ENCODE measurements around the gene CDY2A. TPM values are rescaled to one million over a fixed set of nuclear protein-coding genes. Genes with fewer than 3 reads are reported as not detected.
"Not testable (repeated sequence)": the region's sequence is repeated elsewhere in the genome, so short reads cannot be mapped to it uniquely, and the experiment has no call there.

Gene CDY2A
- polyA plus RNA-seq = not detected

GRCh38 chrY:18025487-18025886 lies at the start of gene CDY2A:
TSS of gene CDY2A (plus strand) at chrY:18025787. CDS start at chrY:18026115, 328 bp downstream.
- H3K4me3 ChIP-seq (ENCODE audit: low read depth in 1 of 2, low read length in 2 of 2); H3K27ac ChIP-seq (ENCODE audit: low read depth in 2 of 2, low read length in 1 of 2); H3K36me3 ChIP-seq (ENCODE audit: control insufficient read depth in 2 of 2, insufficient read depth in 2 of 2, low read length in 1 of 2); H3K27me3 ChIP-seq (ENCODE audit: control insufficient read depth in 1 of 2, insufficient read depth in 2 of 2, low read length in 2 of 2); H3K9me3 ChIP-seq (ENCODE audit: control insufficient read depth in 2 of 2, insufficient read depth in 1 of 2, low read depth in 1 of 2, low read length in 1 of 2); H3K4me1 ChIP-seq (ENCODE audit: control insufficient read depth in 2 of 2, insufficient read depth in 2 of 2, low read length in 1 of 2): not testable (repeated sequence)
- 50% methylated on average over 1 of the region's 2 CpGs; no CpG with 5 or more reads in 1 of the 2 donors for WGBS, 2 donors

- not testable (repeated sequence) for H3K27me3 ChIP-seq (ENCODE audit: control insufficient read depth in 1 of 2, insufficient read depth in 2 of 2, low read length in 2 of 2); H3K4me3 ChIP-seq (ENCODE audit: low read depth in 1 of 2, low read length in 2 of 2); H3K4me1 ChIP-seq (ENCODE audit: control insufficient read depth in 2 of 2, insufficient read depth in 2 of 2, low read length in 1 of 2); H3K36me3 ChIP-seq (ENCODE audit: control insufficient read depth in 2 of 2, insufficient read depth in 2 of 2, low read length in 1 of 2); H3K27ac ChIP-seq (ENCODE audit: low read depth in 2 of 2, low read length in 1 of 2); H3K9me3 ChIP-seq (ENCODE audit: control insufficient read depth in 2 of 2, insufficient read depth in 1 of 2, low read depth in 1 of 2, low read length in 1 of 2)
- no CpG with 5 or more reads among the region's 3 CpGs for WGBS, 2 donors
These were observed 28.0 kb upstream of the CDY2A start for GRCh38 chrY:17997586-17997985.

- H3K9me3 ChIP-seq (ENCODE audit: control insufficient read depth in 2 of 2, insufficient read depth in 1 of 2, low read depth in 1 of 2, low read length in 1 of 2); H3K36me3 ChIP-seq (ENCODE audit: control insufficient read depth in 2 of 2, insufficient read depth in 2 of 2, low read length in 1 of 2); H3K27ac ChIP-seq (ENCODE audit: low read depth in 2 of 2, low read length in 1 of 2); H3K4me1 ChIP-seq (ENCODE audit: control insufficient read depth in 2 of 2, insufficient read depth in 2 of 2, low read length in 1 of 2); H3K27me3 ChIP-seq (ENCODE audit: control insufficient read depth in 1 of 2, insufficient read depth in 2 of 2, low read length in 2 of 2); H3K4me3 ChIP-seq (ENCODE audit: low read depth in 1 of 2, low read length in 2 of 2): not testable (repeated sequence)
- WGBS, 2 donors = no CpG with 5 or more reads among the region's 2 CpGs
These were observed 27.3 kb upstream of the CDY2A start for GRCh38 chrY:17998266-17998665.

GRCh38 chrY:18023897-18024296 lies 1.7 kb upstream of the CDY2A start:
- not testable (repeated sequence) for H3K27ac ChIP-seq (ENCODE audit: low read depth in 2 of 2, low read length in 1 of 2); H3K4me1 ChIP-seq (ENCODE audit: control insufficient read depth in 2 of 2, insufficient read depth in 2 of 2, low read length in 1 of 2); H3K36me3 ChIP-seq (ENCODE audit: control insufficient read depth in 2 of 2, insufficient read depth in 2 of 2, low read length in 1 of 2); H3K27me3 ChIP-seq (ENCODE audit: control insufficient read depth in 1 of 2, insufficient read depth in 2 of 2, low read length in 2 of 2); H3K9me3 ChIP-seq (ENCODE audit: control insufficient read depth in 2 of 2, insufficient read depth in 1 of 2, low read depth in 1 of 2, low read length in 1 of 2); H3K4me3 ChIP-seq (ENCODE audit: low read depth in 1 of 2, low read length in 2 of 2)
- no CpG with 5 or more reads among the region's 2 CpGs for WGBS, 2 donors

- H3K9me3 ChIP-seq (ENCODE audit: control insufficient read depth in 2 of 2, insufficient read depth in 1 of 2, low read depth in 1 of 2, low read length in 1 of 2); H3K36me3 ChIP-seq (ENCODE audit: control insufficient read depth in 2 of 2, insufficient read depth in 2 of 2, low read length in 1 of 2); H3K27ac ChIP-seq (ENCODE audit: low read depth in 2 of 2, low read length in 1 of 2); H3K4me1 ChIP-seq (ENCODE audit: control insufficient read depth in 2 of 2, insufficient read depth in 2 of 2, low read length in 1 of 2); H3K27me3 ChIP-seq (ENCODE audit: control insufficient read depth in 1 of 2, insufficient read depth in 2 of 2, low read length in 2 of 2); H3K4me3 ChIP-seq (ENCODE audit: low read depth in 1 of 2, low read length in 2 of 2): not testable (repeated sequence)
- no CpG with 5 or more reads among the region's 1 CpG for WGBS, 2 donors
These were observed 3.3 kb downstream of the CDY2A start for GRCh38 chrY:18028845-18029244.

- WGBS, 2 donors = no CpG with 5 or more reads among the region's 3 CpGs
- H3K27me3 ChIP-seq (ENCODE audit: control insufficient read depth in 1 of 2, insufficient read depth in 2 of 2, low read length in 2 of 2); H3K27ac ChIP-seq (ENCODE audit: low read depth in 2 of 2, low read length in 1 of 2); H3K4me3 ChIP-seq (ENCODE audit: low read depth in 1 of 2, low read length in 2 of 2); H3K36me3 ChIP-seq (ENCODE audit: control insufficient read depth in 2 of 2, insufficient read depth in 2 of 2, low read length in 1 of 2); H3K4me1 ChIP-seq (ENCODE audit: control insufficient read depth in 2 of 2, insufficient read depth in 2 of 2, low read length in 1 of 2); H3K9me3 ChIP-seq (ENCODE audit: control insufficient read depth in 2 of 2, insufficient read depth in 1 of 2, low read depth in 1 of 2, low read length in 1 of 2): not testable (repeated sequence)
These were observed 4.6 kb downstream of the CDY2A start for GRCh38 chrY:18030178-18030577.

GRCh38 chrY:18034100-18034814 lies 8.7 kb downstream of the CDY2A start:
- not testable (repeated sequence) for H3K9me3 ChIP-seq (ENCODE audit: control insufficient read depth in 2 of 2, insufficient read depth in 1 of 2, low read depth in 1 of 2, low read length in 1 of 2); H3K4me3 ChIP-seq (ENCODE audit: low read depth in 1 of 2, low read length in 2 of 2); H3K27me3 ChIP-seq (ENCODE audit: control insufficient read depth in 1 of 2, insufficient read depth in 2 of 2, low read length in 2 of 2); H3K4me1 ChIP-seq (ENCODE audit: control insufficient read depth in 2 of 2, insufficient read depth in 2 of 2, low read length in 1 of 2); H3K27ac ChIP-seq (ENCODE audit: low read depth in 2 of 2, low read length in 1 of 2); H3K36me3 ChIP-seq (ENCODE audit: control insufficient read depth in 2 of 2, insufficient read depth in 2 of 2, low read length in 1 of 2)
- no CpG with 5 or more reads among the region's 3 CpGs for WGBS, 2 donors

- not testable (repeated sequence) for H3K36me3 ChIP-seq (ENCODE audit: control insufficient read depth in 2 of 2, insufficient read depth in 2 of 2, low read length in 1 of 2); H3K4me1 ChIP-seq (ENCODE audit: control insufficient read depth in 2 of 2, insufficient read depth in 2 of 2, low read length in 1 of 2); H3K27ac ChIP-seq (ENCODE audit: low read depth in 2 of 2, low read length in 1 of 2); H3K4me3 ChIP-seq (ENCODE audit: low read depth in 1 of 2, low read length in 2 of 2); H3K27me3 ChIP-seq (ENCODE audit: control insufficient read depth in 1 of 2, insufficient read depth in 2 of 2, low read length in 2 of 2); H3K9me3 ChIP-seq (ENCODE audit: control insufficient read depth in 2 of 2, insufficient read depth in 1 of 2, low read depth in 1 of 2, low read length in 1 of 2)
- no CpG with 5 or more reads among the region's 3 CpGs for WGBS, 2 donors
These were observed 9.3 kb downstream of the CDY2A start for GRCh38 chrY:18034864-18035263.

GRCh38 chrY:18044990-18045389 lies 19.4 kb downstream of the CDY2A start:
- H3K36me3 ChIP-seq (ENCODE audit: control insufficient read depth in 2 of 2, insufficient read depth in 2 of 2, low read length in 1 of 2); H3K27me3 ChIP-seq (ENCODE audit: control insufficient read depth in 1 of 2, insufficient read depth in 2 of 2, low read length in 2 of 2): not testable (repeated sequence)
- WGBS, 2 donors = no CpG with 5 or more reads among the region's 3 CpGs

GRCh38 chrY:18048149-18049040 lies 22.8 kb downstream of the CDY2A start:
- not testable (repeated sequence) for H3K27me3 ChIP-seq (ENCODE audit: control insufficient read depth in 1 of 2, insufficient read depth in 2 of 2, low read length in 2 of 2); H3K9me3 ChIP-seq (ENCODE audit: control insufficient read depth in 2 of 2, insufficient read depth in 1 of 2, low read depth in 1 of 2, low read length in 1 of 2); H3K4me1 ChIP-seq (ENCODE audit: control insufficient read depth in 2 of 2, insufficient read depth in 2 of 2, low read length in 1 of 2); H3K4me3 ChIP-seq (ENCODE audit: low read depth in 1 of 2, low read length in 2 of 2); H3K36me3 ChIP-seq (ENCODE audit: control insufficient read depth in 2 of 2, insufficient read depth in 2 of 2, low read length in 1 of 2); H3K27ac ChIP-seq (ENCODE audit: low read depth in 2 of 2, low read length in 1 of 2)
- WGBS, 2 donors = no CpG with 5 or more reads among the region's 10 CpGs

More at GRCh38 chrY:18044990-18045389, 19.4 kb downstream of the CDY2A start:
- not testable (repeated sequence) for H3K4me3 ChIP-seq (ENCODE audit: low read depth in 1 of 2, low read length in 2 of 2); H3K4me1 ChIP-seq (ENCODE audit: control insufficient read depth in 2 of 2, insufficient read depth in 2 of 2, low read length in 1 of 2); H3K27ac ChIP-seq (ENCODE audit: low read depth in 2 of 2, low read length in 1 of 2); H3K9me3 ChIP-seq (ENCODE audit: control insufficient read depth in 2 of 2, insufficient read depth in 1 of 2, low read depth in 1 of 2, low read length in 1 of 2)
